Measurements from ENCODE around the gene SCAF4.

SCAF4 gene

GRCh38 chr21:31698461-31698860 is 33.5 kb downstream of the SCAF4 start:
- H3K36me3 ChIP-seq (ENCODE audit: control insufficient read depth, insufficient read depth, low read length) = no peaks in the 10 kb centered on the region
- no peak overlapping the region for H3K9ac ChIP-seq
- no peaks in the 10 kb centered on the region for H3K27me3 ChIP-seq (ENCODE audit: control insufficient read depth, insufficient read depth, low read length)
- H2AFZ ChIP-seq = no peak overlapping the region
- TF ChIP-seq, protein P1, sequence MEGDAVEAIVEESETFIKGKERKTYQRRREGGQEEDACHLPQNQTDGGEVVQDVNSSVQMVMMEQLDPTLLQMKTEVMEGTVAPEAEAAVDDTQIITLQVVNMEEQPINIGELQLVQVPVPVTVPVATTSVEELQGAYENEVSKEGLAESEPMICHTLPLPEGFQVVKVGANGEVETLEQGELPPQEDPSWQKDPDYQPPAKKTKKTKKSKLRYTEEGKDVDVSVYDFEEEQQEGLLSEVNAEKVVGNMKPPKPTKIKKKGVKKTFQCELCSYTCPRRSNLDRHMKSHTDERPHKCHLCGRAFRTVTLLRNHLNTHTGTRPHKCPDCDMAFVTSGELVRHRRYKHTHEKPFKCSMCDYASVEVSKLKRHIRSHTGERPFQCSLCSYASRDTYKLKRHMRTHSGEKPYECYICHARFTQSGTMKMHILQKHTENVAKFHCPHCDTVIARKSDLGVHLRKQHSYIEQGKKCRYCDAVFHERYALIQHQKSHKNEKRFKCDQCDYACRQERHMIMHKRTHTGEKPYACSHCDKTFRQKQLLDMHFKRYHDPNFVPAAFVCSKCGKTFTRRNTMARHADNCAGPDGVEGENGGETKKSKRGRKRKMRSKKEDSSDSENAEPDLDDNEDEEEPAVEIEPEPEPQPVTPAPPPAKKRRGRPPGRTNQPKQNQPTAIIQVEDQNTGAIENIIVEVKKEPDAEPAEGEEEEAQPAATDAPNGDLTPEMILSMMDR (IDR thresholded peaks at IDR 0.05) = no peak
- H3K27ac ChIP-seq = no peak overlapping the region
- no peaks in the 10 kb centered on the region for H3K4me1 ChIP-seq
- no peaks in the 10 kb centered on the region for H3K79me2 ChIP-seq
- no peak overlapping the region for H3K4me2 ChIP-seq (ENCODE audit: low read length)
- H3K9me3 ChIP-seq (ENCODE audit: control insufficient read depth, low read length) = no peaks in the 10 kb centered on the region
- no peak overlapping the region for H3K4me3 ChIP-seq (ENCODE audit: low read depth, low read length)

- Histone ChIP-seq H2AFZ (no peak overlapping the region), H3K4me2 (ENCODE audit: low read length) (no peak overlapping the region), H3K79me2 (no peaks in the 10 kb centered on the region), H3K4me3 (ENCODE audit: low read depth, low read length) (no peak overlapping the region), H3K4me1 (no peaks in the 10 kb centered on the region), H3K36me3 (ENCODE audit: control insufficient read depth, insufficient read depth, low read length) (no peaks in the 10 kb centered on the region), H3K27ac (no peak overlapping the region), H3K9me3 (ENCODE audit: control insufficient read depth, low read length) (no peaks in the 10 kb centered on the region), H3K27me3 (ENCODE audit: control insufficient read depth, insufficient read depth, low read length) (no peaks in the 10 kb centered on the region), H3K9ac (no peak overlapping the region)
- TF ChIP-seq, protein P1 (IDR thresholded peaks at IDR 0.05) = no peak
Observed at GRCh38 chr21:31696424-31696823, 35.5 kb downstream of the SCAF4 start.

- no peaks in the 10 kb centered on the region for H3K27me3 ChIP-seq (ENCODE audit: control insufficient read depth, insufficient read depth, low read length)
- no peaks in the 10 kb centered on the region for H3K4me1 ChIP-seq
- no peaks in the 10 kb centered on the region for H3K36me3 ChIP-seq (ENCODE audit: control insufficient read depth, insufficient read depth, low read length)
- no peak overlapping the region for H2AFZ ChIP-seq
- H3K4me3 ChIP-seq (ENCODE audit: low read depth, low read length) = no peak overlapping the region
- no peak overlapping the region for H3K4me2 ChIP-seq (ENCODE audit: low read length)
- H3K9ac ChIP-seq = no peak overlapping the region
- TF ChIP-seq, protein P1 (IDR thresholded peaks at IDR 0.05) = no peak
- H3K79me2 ChIP-seq = no peaks in the 10 kb centered on the region
- no peaks in the 10 kb centered on the region for H3K9me3 ChIP-seq (ENCODE audit: control insufficient read depth, low read length)
- no peak overlapping the region for H3K27ac ChIP-seq
Observed at GRCh38 chr21:31693222-31693621, 38.7 kb downstream of the SCAF4 start.

DNA sequence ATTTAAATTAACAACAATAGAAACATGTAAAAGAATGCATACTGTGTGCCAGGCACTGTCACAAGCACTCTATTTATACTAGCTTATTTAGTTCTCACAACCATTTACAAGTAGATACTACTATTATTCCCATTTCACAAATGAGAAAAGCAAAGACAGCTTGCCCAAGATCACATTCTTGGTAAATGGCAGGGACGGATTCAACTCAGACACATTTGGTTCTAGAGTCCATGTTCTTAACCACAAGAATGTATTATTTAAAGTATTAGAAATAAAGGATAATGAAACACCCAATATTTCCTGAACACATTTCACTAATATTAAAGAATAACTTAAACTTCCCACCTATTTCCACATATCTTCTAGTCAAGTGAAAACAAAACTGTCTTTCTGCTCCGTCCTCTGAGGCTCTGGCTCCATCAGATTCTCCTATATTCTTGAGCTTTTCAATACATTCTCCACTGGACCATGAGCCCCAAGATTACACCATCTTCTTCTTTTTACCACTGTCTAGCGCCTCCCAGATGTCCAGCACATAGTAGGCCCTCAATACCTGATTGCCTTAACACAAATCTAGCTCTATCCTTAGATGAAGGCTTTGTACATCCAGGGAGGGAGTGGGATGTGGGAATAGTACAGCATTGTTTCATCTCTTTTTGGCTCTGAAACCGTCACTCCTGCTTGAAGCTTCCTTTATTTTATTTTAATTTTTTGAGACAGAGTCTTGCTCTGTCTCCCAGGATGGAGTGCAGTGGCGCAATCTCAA is 43.1 kb downstream of the SCAF4 start:
- Histone ChIP-seq H2AFZ (no peak overlapping the region), H3K79me2 (no peaks in the 10 kb centered on the region), H3K9ac (no peak overlapping the region), H3K4me1 (no peaks in the 10 kb centered on the region), H3K9me3 (ENCODE audit: control insufficient read depth, low read length) (no peaks in the 10 kb centered on the region), H3K4me2 (ENCODE audit: low read length) (no peak overlapping the region), H3K27me3 (ENCODE audit: control insufficient read depth, insufficient read depth, low read length) (no peaks in the 10 kb centered on the region), H3K4me3 (ENCODE audit: low read depth, low read length) (no peak overlapping the region), H3K36me3 (ENCODE audit: control insufficient read depth, insufficient read depth, low read length) (no peaks in the 10 kb centered on the region), H3K27ac (no peak overlapping the region)
- TF ChIP-seq, protein P1 (IDR thresholded peaks at IDR 0.05) = no peak

- H3K27ac ChIP-seq = no peak overlapping the region
- H3K4me1 ChIP-seq = no peaks in the 10 kb centered on the region
- no peak overlapping the region for H3K9ac ChIP-seq
- H3K36me3 ChIP-seq (ENCODE audit: control insufficient read depth, insufficient read depth, low read length) = no peaks in the 10 kb centered on the region
- H3K4me2 ChIP-seq (ENCODE audit: low read length) = no peak overlapping the region
- no peak overlapping the region for H3K4me3 ChIP-seq (ENCODE audit: low read depth, low read length)
- H3K79me2 ChIP-seq = no peaks in the 10 kb centered on the region
- H3K9me3 ChIP-seq (ENCODE audit: control insufficient read depth, low read length) = no peaks in the 10 kb centered on the region
- no peaks in the 10 kb centered on the region for H3K27me3 ChIP-seq (ENCODE audit: control insufficient read depth, insufficient read depth, low read length)
- H2AFZ ChIP-seq = no peak overlapping the region
- TF ChIP-seq, protein P1 (IDR thresholded peaks at IDR 0.05) = no peak
Observed at GRCh38 chr21:31687108-31687507, 44.8 kb downstream of the SCAF4 start.

All from parathyroid adenoma (tissue), 2 donors.